BLaER1 treated with 17β-estradiol and CSF1 and Interleukin-3, amounts not matched to agents 10 nM and 100 nM (cell line): Measurements from ENCODE around the gene ZNF486.
"Not testable (repeated sequence)": the region's sequence is repeated elsewhere in the genome, so short reads cannot be mapped to it uniquely, and the experiment has no call there.

ENCODE experiments used
- H3K27ac ChIP-seq, 11 experiments: shearing (Covaris generic); formaldehyde crosslinking; 2 replicates each; pipeline ENCODE4 v1.8.1; 2022
- H3K27me3 ChIP-seq, 11 experiments: shearing (Covaris generic); formaldehyde crosslinking; 2 replicates each; pipeline ENCODE4 v1.8.1; 2022
- H3K36me3 ChIP-seq, 11 experiments: shearing (Covaris generic); formaldehyde crosslinking; 2 replicates each; pipeline ENCODE4 v1.8.1; 2022
- H3K4me1 ChIP-seq, 10 experiments: shearing (Covaris generic); formaldehyde crosslinking; 2 replicates each; pipeline ENCODE4 v1.8.1; 2022
- H3K4me2 ChIP-seq, 11 experiments: shearing (Covaris generic); formaldehyde crosslinking; 2 replicates each; pipeline ENCODE4 v1.8.1; 2022
- H3K4me3 ChIP-seq, 10 experiments: shearing (Covaris generic); formaldehyde crosslinking; 2 replicates each; pipeline ENCODE4 v1.8.1; 2022
- H3K9ac ChIP-seq, 11 experiments: shearing (Covaris generic); formaldehyde crosslinking; 2 replicates each; pipeline ENCODE4 v1.8.1; 2022
- H3K9me3 ChIP-seq, 11 experiments: shearing (Covaris generic); formaldehyde crosslinking; replicated peaks in 1 of 11; 2 replicates each; pipeline ENCODE4 v1.8.1; 2022
- H4K20me1 ChIP-seq, 11 experiments: shearing (Covaris generic); formaldehyde crosslinking; 2 replicates each; pipeline ENCODE4 v1.8.1; 2022
- Cebpa-rat ChIP-seq, 11 experiments: shearing (Covaris generic); IDR thresholded peaks; 2 replicates each; pipeline ENCODE4 v1.8.1; 2022

Gene ZNF486

DNA sequence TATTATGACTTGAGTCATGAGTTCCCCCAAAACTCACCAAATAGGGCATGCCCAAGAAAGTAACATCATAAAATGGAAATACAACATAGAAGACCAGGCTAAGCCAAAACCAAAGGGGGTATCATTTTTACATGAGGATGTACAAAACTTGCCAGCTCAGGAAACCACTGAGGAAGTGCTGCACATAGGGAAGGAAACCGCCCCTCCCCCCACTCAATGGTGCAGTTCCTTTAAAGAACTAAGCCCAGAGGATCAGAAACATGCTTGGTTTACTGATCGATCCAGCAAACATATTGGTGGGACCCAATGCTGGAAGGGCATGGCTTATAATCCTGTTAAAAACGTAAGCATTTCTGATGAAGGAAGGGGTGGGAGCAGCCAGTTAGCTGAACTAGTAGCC is 4.2 kb upstream of the ZNF486 start:
- Histone ChIP-seq H3K27ac (peak overlapping the region in 9 of 11 experiments; percentile 41 to 79 (median 61); a peak in 17 of 22 replicates), H3K9ac (peak overlapping the region in 3 of 11 experiments; percentile 15 to 42 (median 33); a peak in 5 of 22 replicates), H3K4me2 (peak overlapping the region; percentile 42 to 87 (median 74)), H3K9me3 (peaks cover 61 to 78% (median 73%) of the 10 kb centered on the region in 11 experiments), H3K4me1 (peaks cover 19 to 26% (median 24%) of the 10 kb centered on the region in 10 experiments), H4K20me1 (no peaks in the 10 kb centered on the region), H3K36me3 (peaks cover 0 to 32% (median 18%) of the 10 kb centered on the region in 11 experiments; a peak in 16 of 22 replicates), H3K27me3 (no peaks in the 10 kb centered on the region), H3K4me3 (peak overlapping the region; percentile 3 to 56 (median 32); a peak in 12 of 20 replicates)
- TF ChIP-seq Cebpa-rat (IDR thresholded peaks at IDR 0.05), result no peak

DNA sequence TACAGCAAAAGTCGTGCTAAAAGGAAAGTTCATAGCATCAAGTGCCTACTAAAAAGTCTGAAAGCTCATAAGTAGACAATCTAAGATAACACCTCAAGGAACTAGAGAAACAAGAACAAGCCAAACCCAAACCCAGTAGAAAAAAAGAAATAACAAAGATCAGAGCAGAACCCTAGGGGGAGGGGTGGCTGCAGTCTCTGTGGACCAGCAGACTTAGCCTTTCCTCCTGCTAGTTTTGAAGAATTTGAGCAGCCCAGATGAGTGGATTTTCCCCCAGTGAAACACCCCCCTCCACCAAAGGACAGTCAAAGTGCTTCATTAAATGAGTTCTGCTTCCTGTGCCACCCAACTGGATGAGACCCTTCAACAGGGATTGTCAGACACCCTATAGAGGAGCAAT is 2.6 kb upstream of the ZNF486 start:
- TF ChIP-seq Cebpa-rat (IDR thresholded peaks at IDR 0.05), result no peak
- no peak overlapping the region for H3K4me2 ChIP-seq
- H3K4me3 ChIP-seq, result no peak overlapping the region; a peak in 1 of 20 replicates
- H3K9me3 ChIP-seq, result peaks cover 78 to 89% (median 85%) of the 10 kb centered on the region in 11 experiments
- no peaks in the 10 kb centered on the region for H4K20me1 ChIP-seq
- no peak overlapping the region for H3K27ac ChIP-seq
- no peak overlapping the region for H3K9ac ChIP-seq
- no peaks in the 10 kb centered on the region for H3K27me3 ChIP-seq
- H3K36me3 ChIP-seq, result peaks cover 8 to 48% (median 34%) of the 10 kb centered on the region in 11 experiments
- peaks cover 19 to 26% (median 24%) of the 10 kb centered on the region in 10 experiments for H3K4me1 ChIP-seq

DNA sequence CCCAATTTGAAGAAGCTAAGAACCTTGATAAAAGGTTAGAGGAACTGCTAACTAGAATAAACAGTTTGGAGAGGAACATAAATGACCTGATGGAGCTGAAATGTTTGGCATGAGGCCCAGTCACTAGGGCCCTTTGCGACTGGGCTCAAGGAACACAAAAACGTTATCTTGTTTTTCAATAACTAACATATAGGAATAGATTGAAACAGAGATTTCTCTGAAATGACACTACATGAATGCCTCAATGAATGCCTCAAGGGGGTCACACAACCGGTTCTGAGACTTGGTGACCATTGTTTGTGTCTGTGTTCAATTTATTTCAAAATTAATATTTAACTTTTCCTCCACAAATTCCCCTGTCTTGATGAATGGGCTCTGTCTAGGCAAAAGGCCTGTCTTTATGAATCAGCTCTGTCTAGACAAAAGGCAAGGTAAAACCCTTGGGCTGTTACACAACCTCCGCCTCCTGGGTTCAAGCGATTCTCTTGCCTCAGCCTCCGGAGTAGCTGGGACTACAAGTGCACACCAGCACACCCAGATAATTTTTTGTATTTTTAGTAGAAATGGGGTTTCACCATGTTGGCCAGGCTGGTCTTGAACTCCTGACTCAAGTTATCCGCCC is 932 bp upstream of the ZNF486 start:
- H3K4me2 ChIP-seq, result no peak overlapping the region
- peaks cover 23 to 65% (median 50%) of the 10 kb centered on the region in 11 experiments for H3K36me3 ChIP-seq
- H3K4me1 ChIP-seq, result peaks cover 19 to 26% (median 24%) of the 10 kb centered on the region in 10 experiments
- no peaks in the 10 kb centered on the region for H3K27me3 ChIP-seq
- TF ChIP-seq Cebpa-rat (IDR thresholded peaks at IDR 0.05), result no peak
- no peak overlapping the region for H3K9ac ChIP-seq
- no peaks in the 10 kb centered on the region for H4K20me1 ChIP-seq
- peak overlapping the region in 5 of 11 experiments; percentile 31 to 91 (median 58); a peak in 7 of 22 replicates for H3K27ac ChIP-seq
- H3K4me3 ChIP-seq, result peak overlapping the region in 2 of 10 experiments; percentile 4 to 40; a peak in 4 of 20 replicates
- peaks cover 94 to 100% (median 97%) of the 10 kb centered on the region in 11 experiments for H3K9me3 ChIP-seq

DNA sequence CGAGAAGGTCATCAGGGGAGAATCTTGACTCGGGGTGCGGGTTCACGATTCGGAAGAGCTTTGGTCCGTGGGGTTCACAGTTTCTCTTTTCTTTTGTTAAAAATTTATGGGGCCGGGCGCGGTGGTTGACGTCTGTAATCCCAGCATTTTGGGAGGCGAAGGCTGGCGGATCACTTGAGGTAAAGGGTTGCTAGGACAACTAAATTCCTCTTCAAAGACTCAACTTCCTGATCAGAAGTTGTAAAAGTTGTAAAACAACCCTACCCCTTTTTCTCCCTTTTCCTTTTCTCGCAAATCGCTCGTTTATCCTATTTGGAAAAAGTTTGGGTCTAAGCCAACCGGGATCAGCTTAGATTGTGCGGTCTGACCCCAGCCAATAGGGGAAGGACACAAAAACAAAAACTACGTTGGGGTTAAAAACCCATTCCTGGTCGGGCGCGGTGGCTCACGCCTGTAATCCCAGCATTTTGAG is 673 bp downstream of the ZNF486 start:
- H3K9ac ChIP-seq, result peak overlapping the region; percentile 77 to 90 (median 83)
- peaks cover 98 to 100% (median 99%) of the 10 kb centered on the region in 11 experiments for H3K9me3 ChIP-seq
- H3K27ac ChIP-seq, result peak overlapping the region; percentile 61 to 94 (median 88)
- TF ChIP-seq Cebpa-rat (IDR thresholded peaks at IDR 0.05), result no peak
- H3K4me1 ChIP-seq, result peaks cover 7 to 10% (median 8%) of the 10 kb centered on the region in 10 experiments
- H3K36me3 ChIP-seq, result peaks cover 39 to 79% (median 66%) of the 10 kb centered on the region in 11 experiments
- H3K4me2 ChIP-seq, result peak overlapping the region; percentile 41 to 76 (median 60)
- peak overlapping the region; percentile 60 to 82 (median 72) for H3K4me3 ChIP-seq
- no peaks in the 10 kb centered on the region for H4K20me1 ChIP-seq
- no peaks in the 10 kb centered on the region for H3K27me3 ChIP-seq

DNA sequence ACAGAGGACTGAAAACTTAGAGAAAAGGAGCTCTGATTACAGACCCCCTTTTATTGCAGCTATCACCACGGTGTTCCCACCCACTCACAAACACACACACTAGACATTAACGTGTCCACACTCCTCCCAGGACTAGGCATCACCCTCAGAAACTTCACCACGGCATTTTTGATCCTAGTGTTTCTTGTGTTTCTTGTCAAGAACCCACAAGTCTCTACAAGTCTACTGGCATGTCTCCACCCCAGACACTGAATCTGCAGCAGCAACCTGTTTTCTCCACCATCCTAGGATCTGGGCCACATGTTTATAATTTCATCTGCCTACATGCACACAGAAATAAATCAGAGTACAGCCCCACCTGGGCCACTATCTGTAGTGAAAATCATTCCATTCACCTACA is 4.3 kb downstream of the ZNF486 start:
- no peak overlapping the region for H3K27ac ChIP-seq
- H3K36me3 ChIP-seq, result peaks cover 63 to 92% (median 83%) of the 10 kb centered on the region in 11 experiments
- TF ChIP-seq Cebpa-rat (IDR thresholded peaks at IDR 0.05), result no peak
- no peak overlapping the region for H3K4me2 ChIP-seq
- no peak overlapping the region for H3K9ac ChIP-seq
- no peaks in the 10 kb centered on the region for H3K4me1 ChIP-seq
- H3K27me3 ChIP-seq, result no peaks in the 10 kb centered on the region
- H3K9me3 ChIP-seq, result peaks cover 95 to 98% (median 97%) of the 10 kb centered on the region in 11 experiments
- H4K20me1 ChIP-seq, result no peaks in the 10 kb centered on the region
- H3K4me3 ChIP-seq, result peak overlapping the region in 1 of 10 experiments; percentile 40; a peak in 3 of 20 replicates

DNA sequence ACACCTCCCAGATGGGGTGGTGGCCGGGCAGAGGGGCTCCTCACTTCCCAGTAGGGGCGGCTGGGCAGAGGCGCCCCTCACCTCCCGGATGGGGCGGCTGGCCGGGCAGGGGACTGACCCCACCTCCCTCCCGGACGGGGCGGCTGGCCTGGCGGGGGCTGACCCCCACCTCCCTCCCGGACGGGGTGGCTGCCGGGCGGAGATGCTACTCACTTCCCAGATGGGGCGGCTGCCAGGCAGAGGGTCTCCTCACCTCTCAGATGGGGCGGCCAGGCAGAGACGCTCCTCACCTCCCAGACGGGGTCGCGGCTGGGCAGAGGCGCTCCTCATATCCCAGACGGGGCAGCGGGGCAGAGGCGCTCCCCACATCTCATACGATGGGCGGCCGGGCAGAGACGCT is 8.8 kb downstream of the ZNF486 start:
- H3K27me3 ChIP-seq, H3K4me1 ChIP-seq, H4K20me1 ChIP-seq, H3K27ac ChIP-seq, H3K4me2 ChIP-seq, H3K9ac ChIP-seq: not testable (repeated sequence)
- Histone ChIP-seq H3K9me3 (peaks cover 91 to 99% (median 96%) of the 10 kb centered on the region in 11 experiments), H3K4me3 (peak overlapping the region in 1 of 10 experiments; percentile 15; a peak in 1 of 20 replicates), H3K36me3 (peaks cover 64 to 98% (median 92%) of the 10 kb centered on the region in 11 experiments)

DNA sequence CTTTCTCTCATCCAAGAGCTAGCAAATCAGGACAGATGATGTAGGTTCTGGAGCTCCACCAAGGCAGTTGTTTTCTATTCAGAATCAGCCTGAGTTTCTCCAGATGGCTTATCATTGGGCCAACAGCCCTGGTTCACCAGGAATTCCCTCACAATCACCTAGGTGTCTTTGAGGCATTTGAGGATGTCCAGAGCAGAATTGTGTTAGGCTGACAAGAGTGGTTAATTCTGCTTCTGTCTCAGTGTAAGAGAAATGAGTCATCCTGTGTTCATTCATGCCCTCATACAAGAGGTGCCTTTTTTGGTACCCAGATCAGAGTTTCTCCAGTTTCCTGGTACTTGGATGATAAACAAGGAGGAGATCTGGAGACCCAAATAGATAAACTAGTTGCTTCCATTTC is 12.9 kb downstream of the ZNF486 start:
- H3K27me3 ChIP-seq, H3K27ac ChIP-seq, H3K9ac ChIP-seq, H3K4me2 ChIP-seq, H3K4me3 ChIP-seq, H3K4me1 ChIP-seq: not testable (repeated sequence)
- H3K9me3 ChIP-seq, result peaks cover 61 to 82% (median 67%) of the 10 kb centered on the region in 11 experiments
- peaks cover 34 to 98% (median 80%) of the 10 kb centered on the region in 11 experiments for H3K36me3 ChIP-seq
- H4K20me1 ChIP-seq, result peaks cover 0 to 12% (median 0%) of the 10 kb centered on the region in 11 experiments; a peak in 3 of 22 replicates

DNA sequence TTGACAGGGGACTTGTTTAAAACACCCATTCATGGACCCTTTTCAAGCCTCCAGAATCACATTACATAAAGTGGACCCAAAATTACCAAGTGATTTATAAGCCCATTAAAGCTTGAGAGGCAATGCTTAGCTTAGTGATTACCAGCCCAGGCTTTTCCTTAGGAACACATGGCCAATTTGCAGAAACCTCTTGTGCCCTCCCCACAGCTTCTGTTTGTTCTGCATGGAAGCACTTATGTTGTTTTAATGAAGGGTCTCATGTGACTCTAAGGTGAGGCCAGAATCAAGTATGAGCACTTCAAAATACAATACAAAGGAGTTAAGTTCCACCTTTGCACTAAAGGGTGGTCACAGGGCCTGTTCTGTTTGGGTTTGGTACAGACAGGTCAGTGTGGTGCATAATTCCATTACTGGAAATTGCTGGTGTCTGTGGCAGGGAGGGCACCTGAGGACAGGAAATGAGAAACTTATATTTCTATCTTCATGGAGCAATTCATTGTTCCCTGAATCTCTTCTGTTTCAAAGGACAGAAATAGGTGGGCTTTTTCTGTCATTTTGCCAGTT is 15.3 kb downstream of the ZNF486 start:
- Histone ChIP-seq H3K27ac (no peak overlapping the region), H3K9ac (no peak overlapping the region), H3K36me3 (peaks cover 45 to 99% (median 84%) of the 10 kb centered on the region in 11 experiments), H3K9me3 (peaks cover 57 to 79% (median 68%) of the 10 kb centered on the region in 11 experiments), H3K27me3 (no peaks in the 10 kb centered on the region), H4K20me1 (peaks cover 0 to 12% (median 0%) of the 10 kb centered on the region in 11 experiments; a peak in 3 of 22 replicates), H3K4me2 (no peak overlapping the region), H3K4me1 (no peaks in the 10 kb centered on the region), H3K4me3 (no peak overlapping the region)
- TF ChIP-seq Cebpa-rat (IDR thresholded peaks at IDR 0.05), result no peak

DNA sequence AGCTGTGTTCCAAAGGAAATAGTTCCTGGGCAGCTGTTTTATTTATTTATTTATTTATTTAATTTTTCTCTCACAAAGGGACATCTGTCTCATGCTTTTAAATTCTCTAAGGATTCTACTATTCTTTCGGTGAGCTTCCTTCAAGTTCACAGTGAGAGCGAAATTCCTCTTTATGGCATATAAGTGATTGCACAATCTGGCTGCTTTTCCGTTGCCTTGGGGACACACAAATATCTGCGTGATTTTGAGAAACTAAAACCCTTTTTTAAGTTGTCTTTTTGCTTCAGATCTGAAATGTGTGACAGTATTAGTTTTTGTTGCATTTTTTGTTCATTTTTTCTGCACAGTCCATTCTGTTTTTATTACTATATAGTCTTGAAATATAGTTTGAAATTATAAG is 19.2 kb downstream of the ZNF486 start:
- Histone ChIP-seq H3K4me1 (no peaks in the 10 kb centered on the region), H4K20me1 (peaks cover 0 to 12% (median 0%) of the 10 kb centered on the region in 11 experiments; a peak in 3 of 22 replicates), H3K9me3 (peaks cover 57 to 79% (median 68%) of the 10 kb centered on the region in 11 experiments), H3K27me3 (no peaks in the 10 kb centered on the region), H3K4me2 (no peak overlapping the region), H3K36me3 (peaks cover 64 to 99% (median 84%) of the 10 kb centered on the region in 11 experiments), H3K4me3 (no peak overlapping the region), H3K27ac (no peak overlapping the region), H3K9ac (no peak overlapping the region)
- TF ChIP-seq Cebpa-rat (IDR thresholded peaks at IDR 0.05), result peak in 1 of 11 experiments; percentile 14; a peak in 1 of 22 replicates
